ENCODE data around the gene MIEN1.
"Not testable (repeated sequence)": the region's sequence is repeated elsewhere in the genome, so short reads cannot be mapped to it uniquely, and the experiment has no call there.

The MIEN1 gene

DNA sequence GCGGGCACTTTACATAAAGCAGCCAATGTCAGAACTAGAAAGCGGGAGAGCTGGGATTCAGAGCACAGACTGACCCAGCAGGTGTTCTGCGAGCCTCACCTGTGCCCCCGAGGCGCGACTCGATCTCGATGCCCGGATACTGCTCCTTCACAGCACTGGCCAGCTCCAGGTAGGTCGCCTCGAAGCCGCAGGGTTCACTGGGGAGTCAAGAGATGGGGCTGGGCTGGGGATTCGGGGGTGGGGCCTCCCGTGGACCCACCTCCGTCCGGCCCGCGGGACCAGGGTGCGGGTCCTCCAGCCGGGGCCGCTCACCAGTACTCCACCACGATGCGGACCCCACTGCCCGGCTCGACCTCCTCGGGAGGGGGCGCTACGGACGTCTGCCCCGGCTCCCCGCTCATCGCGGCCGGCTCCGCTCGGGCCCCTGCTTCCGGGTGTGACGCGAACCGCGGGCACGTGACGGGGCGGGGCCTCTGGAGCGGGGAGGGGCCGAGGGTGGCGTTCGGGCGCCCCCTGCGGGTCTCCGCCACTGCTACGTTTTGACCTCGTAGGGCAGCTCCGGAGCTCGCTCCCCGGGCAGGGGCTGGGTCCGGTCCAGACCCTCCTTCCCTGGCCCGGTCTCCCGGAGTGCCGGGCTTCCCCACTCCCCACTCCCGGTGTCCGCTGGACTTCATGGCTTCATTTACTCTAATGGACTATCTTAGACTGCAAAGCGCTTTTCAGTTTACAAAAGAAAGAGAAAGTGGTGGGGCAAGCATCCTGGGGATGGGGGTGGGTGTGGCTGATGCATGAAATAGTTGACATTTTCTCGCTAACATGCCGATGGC, at the start of gene MIEN1:
Gene MIEN1 (minus strand): TSS at position 438 of the 827 bp plus-strand sequence. CDS start 37 bp downstream, at position 401.
- peak; percentile 86 for DNase-seq

- peak; percentile 91 for DNase-seq
Observed at GRCh38 chr17:39777534-39778365, 47.4 kb upstream of the MIEN1 start.

- DNase-seq, result peak; percentile 64
Observed at GRCh38 chr17:39776252-39776651, 45.9 kb upstream of the MIEN1 start.

GRCh38 chr17:39775031-39775430, 44.7 kb upstream of the MIEN1 start:
- DNase-seq, result no peak

GRCh38 chr17:39774047-39774446, 43.7 kb upstream of the MIEN1 start:
- DNase-seq, result peak; percentile 52

GRCh38 chr17:39772987-39773934, 42.9 kb upstream of the MIEN1 start:
- peak; percentile 49 for DNase-seq

GRCh38 chr17:39772415-39772814, 42.1 kb upstream of the MIEN1 start:
- DNase-seq, result no peak

- peak; percentile 97 for DNase-seq
Observed at GRCh38 chr17:39769974-39770587, 39.7 kb upstream of the MIEN1 start.

DNA sequence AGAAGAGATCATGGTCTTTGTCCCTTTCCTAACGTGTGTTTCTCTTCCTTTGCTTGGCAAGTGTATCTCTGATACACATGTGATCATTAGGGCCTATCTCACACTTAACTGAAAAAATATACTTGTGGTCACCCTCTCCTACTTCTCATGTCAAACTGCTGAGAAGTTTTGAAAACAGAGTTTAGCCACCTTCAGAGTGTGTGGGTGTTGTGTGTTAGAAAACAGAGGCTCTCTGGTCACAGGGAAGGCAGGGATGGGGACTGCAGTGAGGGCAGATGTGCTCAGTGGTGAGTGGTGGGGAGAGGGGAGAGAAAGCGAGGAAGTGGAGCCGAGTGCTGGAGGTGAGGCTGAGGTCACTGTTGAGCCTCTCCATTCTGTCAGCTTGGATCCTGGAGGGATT, 36.8 kb upstream of the MIEN1 start:
- DNase-seq, result no peak

- DNase-seq, result no peak
Observed at GRCh38 chr17:39765766-39766165, 35.4 kb upstream of the MIEN1 start.

GRCh38 chr17:39765175-39765574, 34.8 kb upstream of the MIEN1 start:
- no peak for DNase-seq

DNA sequence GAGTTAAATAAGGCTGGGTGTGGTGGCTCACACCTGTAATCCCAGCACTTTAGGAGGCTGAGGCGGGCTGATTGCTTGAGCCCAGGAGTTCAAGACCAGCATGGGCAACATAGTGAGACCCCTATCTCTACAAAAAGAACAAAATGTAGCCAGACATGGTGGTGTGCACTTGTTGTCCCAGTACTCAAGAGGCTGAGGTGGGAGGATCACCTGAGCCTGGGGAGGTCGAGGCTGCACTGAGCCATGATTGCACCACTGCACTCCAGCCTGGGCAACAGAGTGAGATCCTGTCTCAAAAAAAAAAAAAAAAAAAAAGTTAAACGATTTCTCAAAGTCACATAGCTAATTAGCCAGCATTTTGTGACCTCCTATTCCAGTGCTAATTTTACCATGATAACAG, 33.8 kb upstream of the MIEN1 start:
- not testable (repeated sequence) for DNase-seq

DNA sequence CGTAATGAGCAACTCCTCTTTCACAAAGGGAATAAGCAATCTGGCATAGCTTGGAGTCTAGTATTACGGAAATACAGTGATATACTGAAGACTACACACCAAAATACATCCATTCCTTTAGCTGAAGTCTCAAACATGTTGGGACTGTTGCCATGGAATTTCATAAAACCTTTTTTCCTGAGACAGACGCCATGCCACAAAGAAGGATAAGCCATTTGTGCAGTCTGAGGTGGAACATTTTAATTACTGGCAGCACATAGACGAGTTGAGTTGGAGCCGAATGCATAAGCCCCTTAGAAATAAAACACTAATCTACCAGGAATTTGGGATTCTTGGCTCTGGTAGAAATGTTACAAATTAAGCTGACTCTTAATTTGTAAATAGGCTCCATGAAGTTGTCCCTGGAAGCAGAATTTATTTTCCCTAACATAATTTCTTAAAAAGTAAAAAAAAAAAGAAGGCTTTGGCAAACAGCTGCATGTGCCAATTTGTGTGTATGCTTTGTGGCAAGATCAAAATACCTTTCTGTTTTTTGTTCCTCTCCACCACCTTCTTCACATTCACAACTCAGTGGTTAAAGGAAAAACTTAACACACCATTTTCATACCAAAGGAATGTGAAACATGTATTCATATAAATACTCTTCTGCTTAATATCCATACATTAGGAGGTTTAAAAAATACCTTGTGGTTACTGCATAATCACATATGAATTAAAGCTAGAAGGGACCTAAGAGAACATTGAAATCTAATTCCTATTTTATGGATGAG, 32.9 kb upstream of the MIEN1 start:
- no peak for DNase-seq

DNA sequence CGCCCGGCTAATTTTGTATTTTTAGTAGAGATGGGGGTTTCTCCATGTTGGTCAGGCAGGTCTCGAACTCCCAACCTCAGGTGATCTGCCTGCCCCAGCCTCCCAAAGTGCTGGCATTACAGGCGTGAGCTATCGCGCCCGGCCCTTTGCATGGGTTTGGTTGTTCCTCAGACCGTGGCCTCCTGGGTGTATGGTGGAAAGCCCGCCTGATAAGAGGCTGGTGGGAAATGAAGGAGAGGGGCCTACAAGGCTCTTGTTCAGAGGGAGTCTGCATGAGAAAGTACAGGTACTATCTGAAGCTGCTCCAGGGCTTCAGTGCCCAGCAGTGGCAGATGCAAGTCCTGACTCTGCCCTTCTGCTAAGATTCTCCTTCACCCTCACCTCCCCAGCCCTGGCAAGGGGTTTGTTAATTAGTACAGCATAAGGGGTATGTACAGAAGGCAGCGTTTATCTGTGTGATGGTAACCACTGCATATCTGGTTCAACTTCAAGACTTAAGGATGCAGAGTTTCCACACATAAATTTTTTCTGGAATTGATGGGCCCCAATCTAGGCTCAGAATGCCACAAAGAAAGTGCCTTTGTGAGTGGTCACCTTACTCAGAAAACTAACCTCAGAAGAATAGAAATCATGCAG, 31.6 kb upstream of the MIEN1 start:
- no peak for DNase-seq

- no peak for DNase-seq
Observed at GRCh38 chr17:39759204-39759603, 28.9 kb upstream of the MIEN1 start.

DNA sequence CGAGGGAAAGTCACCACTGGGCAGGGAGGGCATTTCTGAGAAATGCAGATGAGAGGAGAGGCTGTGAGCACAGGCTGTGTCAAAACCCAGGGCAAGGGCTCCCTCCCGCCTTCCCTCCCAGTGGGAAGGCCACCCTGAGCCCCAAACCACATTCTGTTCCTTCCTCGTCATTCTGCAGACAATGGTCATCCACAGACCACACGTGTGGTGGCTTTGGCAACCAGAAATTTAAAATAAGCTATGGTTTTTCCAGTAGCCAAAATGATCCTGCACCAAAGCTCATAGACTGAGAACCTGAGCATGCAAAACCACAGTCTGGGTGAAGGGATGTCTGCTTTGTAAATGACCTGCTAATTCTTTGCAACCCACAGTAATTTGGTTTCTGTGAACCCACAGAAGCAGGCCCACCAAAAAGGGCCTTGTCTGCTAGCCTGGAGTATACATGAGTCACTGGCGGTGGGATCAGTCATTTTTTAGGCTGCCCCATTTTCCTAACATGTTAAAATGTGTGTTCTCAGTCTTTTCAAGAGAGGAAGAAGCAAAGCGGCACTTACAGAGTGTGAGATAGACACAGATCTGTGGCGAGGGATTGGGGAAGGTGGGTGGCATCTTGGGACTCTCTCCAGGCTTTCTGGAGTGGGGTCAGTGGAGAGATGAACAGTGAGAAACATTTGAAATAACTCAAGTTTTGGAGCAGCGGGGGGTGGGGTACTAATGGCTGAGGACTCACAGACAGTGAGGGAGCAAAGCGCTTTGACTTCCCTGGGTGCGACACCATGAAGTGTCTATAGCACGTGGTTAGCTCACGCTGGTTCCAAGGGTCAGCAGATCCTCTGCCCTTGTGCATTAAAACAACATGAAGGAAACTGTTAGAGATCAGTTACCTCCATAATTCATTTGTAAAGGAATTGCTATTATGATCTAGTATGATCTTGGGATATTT, 27.9 kb upstream of the MIEN1 start:
- DNase-seq, result peak; percentile 90

GRCh38 chr17:39757176-39757662, 26.9 kb upstream of the MIEN1 start:
- DNase-seq, result no peak

GRCh38 chr17:39756380-39757079, 26.2 kb upstream of the MIEN1 start:
- no peak for DNase-seq
